ENCODE results near the gene ARHGAP10.

Gene ARHGAP10, protein sequence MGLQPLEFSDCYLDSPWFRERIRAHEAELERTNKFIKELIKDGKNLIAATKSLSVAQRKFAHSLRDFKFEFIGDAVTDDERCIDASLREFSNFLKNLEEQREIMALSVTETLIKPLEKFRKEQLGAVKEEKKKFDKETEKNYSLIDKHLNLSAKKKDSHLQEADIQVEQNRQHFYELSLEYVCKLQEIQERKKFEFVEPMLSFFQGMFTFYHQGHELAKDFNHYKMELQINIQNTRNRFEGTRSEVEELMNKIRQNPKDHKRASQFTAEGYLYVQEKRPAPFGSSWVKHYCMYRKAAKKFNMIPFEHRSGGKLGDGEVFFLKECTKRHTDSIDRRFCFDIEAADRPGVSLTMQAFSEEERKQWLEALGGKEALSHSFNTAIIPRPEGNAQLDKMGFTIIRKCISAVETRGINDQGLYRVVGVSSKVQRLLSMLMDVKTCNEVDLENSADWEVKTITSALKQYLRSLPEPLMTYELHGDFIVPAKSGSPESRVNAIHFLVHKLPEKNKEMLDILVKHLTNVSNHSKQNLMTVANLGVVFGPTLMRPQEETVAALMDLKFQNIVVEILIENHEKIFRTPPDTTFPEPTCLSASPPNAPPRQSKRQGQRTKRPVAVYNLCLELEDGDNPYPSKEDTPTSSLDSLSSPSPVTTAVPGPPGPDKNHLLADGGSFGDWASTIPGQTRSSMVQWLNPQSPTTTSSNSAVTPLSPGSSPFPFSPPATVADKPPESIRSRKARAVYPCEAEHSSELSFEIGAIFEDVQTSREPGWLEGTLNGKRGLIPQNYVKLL

DNA sequence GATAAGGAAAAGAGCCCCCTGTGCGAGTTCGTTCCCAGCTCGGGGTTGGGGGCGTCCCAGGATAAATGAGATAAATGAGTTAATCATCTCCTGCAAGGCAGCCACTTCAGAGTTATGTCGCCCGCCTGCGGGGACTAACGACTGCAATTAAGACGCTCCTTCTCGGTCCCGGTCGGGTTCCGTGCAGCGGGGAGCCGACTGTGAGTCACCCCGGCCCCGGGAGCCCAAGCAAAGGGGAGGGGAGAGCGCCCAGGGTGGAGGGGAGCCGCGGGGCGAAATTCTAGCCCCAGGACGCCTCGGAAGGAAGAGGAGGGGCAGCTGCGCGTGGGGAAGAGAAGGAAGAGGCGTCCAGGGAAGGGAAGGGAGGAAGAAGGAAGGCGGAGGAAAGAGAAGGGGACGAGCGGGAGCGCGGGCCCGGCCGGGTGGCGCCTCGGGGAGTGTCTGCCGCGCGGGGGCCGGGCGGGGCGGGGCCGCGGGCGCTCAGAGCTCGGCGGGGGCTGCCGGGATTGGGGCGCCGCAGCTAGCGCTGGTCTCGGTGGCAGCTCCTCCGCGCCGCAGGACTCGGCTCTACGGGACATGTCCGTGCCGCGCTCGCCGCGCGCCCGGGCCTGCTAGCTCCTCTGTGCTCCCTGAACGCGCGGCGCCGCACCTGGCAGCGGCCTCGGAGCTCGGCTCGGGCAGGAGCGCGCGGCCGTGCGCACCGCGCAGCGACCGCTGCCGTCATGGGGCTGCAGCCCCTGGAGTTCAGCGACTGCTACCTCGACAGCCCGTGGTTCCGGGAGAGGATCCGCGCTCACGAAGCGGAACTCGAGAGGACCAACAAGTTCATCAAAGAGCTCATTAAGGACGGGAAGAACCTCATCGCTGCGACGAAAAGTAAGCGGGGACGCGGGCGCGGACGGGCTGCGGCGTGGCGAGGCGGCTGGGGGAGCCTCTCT is at the start of gene ARHGAP10:
TSS of gene ARHGAP10 (plus strand) at position 509 of the 938 bp plus-strand sequence. CDS start at position 723, 214 bp downstream.
- peak; percentile 67 for DNase-seq

DNA sequence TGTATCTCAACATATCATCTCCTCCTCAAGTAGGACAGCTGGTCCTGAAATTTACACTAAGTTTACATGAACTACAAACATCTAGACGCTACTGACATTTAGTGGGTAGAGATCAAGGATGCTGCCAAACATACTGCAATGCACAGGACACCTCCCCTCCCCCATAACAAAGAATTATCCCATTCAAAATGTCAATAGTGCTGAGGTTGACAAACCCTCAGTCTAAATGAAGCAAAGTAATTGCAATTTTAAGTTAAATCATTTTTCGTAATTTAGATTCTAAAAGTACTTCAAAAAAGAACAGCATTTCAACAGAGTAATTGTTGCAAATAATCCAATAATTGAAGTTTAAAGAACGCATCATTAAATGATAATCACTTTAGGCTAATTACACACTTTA is 49.1 kb upstream of the ARHGAP10 start:
- no peak for DNase-seq

DNA sequence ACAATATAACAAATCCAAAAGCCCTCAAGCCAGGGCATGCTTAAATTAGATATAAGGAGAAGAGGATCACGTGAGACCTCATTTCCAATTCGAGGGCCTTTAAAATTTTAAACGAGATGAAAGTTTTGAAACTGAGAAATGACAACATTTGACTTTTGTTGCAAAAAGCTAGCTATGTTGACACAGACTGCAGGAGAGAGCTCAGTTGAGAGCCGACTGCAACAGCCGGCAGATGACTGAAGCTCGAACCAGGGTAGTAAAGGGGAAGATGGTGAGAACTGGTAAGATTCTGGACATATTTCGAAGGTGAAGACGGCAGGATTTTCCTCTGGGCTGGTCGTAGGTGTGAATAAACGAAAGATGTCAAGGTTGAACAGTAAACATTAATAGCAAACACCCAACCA is 48.7 kb upstream of the ARHGAP10 start:
- peak; percentile 10 for DNase-seq

DNA sequence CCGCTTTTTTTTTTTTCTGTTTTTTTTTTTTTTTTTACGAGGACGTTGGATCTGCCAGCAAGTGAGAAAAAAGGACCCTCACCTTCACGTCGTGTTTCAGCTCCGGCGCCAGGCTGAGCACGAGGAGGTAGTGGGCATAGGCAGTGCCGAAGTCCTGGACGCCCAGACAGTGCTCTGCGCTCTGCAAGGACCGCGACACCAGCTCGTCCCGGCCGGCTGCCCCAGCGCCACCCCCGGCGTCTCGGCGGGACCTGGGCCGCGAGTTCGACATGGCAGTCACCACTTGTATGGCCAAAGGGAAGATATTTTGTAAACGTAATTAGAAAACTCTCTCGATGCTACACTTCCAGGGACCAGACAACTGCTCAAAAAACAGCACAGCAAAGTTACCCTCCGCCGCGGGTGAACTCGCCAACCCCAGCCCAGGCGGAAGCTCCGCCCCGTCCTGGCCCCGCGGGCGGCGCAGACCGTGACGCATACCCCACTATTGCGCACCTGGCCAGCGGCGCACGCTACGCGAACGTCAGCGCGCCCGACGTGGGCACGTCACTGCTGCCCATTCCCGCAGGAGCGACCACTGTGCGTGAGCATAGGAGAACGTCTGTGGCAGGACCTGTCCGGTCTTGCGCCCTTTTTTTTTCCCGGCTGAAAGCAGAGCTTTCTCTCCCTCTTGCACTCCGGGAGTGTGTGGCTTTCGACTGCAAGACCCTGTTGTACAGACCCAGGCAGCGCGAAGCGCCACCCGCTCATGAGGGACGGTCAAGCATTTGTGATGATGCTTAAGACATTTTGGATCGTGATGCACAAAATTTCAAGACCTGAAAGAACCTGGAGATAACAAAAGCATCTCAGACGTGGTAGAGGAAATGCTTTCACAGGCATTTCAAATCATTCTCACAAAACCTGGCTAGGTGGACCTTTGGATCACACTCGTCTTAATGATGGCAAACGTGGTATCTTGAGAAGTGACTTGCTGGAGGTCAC is 47.9 kb upstream of the ARHGAP10 start, which contains the start of gene PRMT9:
TSS of gene PRMT9 (minus strand) at position 447 of the 984 bp plus-strand sequence. CDS start at position 271, 176 bp downstream.
- peak; percentile 81 for DNase-seq

DNA sequence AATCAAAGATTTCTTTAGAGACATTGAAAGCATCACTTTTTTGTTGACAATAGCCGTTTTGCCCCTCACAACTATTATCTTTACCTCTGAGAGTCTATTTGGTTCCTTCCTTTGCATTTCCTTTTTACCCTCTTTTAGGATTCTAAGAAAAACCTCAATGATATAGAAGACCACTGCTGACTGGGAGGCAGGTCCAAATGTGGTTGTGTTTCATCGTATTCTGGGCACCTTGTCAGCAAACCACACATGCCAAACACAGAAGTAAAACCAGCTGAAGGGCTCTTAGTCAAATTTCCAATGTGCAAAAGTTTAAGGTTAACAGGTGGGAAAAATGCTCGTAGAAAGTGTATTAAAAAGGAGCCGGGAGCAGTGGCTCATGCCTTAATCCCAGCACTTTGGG is 42.8 kb upstream of the ARHGAP10 start:
- peak; percentile 8 for DNase-seq

DNA sequence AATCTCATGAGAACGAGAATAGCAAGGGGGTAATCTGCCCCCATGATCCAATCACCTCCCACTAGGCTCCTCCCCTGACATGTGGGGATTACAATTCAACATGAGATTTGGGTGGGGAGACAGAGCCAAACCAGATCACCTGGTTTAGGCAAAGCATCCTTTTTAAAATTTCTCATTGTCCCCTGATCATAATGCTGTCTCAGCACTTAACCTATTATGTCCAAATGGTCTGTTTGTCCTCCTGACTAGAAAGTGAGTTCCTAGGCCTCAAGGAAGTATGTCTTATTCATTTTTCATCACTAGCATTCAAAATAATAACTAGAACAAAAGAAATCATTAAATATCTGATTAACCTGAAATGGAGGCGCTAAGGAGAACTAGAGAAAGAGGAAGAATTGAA is 40.1 kb upstream of the ARHGAP10 start:
- DNase-seq, result no peak

DNA sequence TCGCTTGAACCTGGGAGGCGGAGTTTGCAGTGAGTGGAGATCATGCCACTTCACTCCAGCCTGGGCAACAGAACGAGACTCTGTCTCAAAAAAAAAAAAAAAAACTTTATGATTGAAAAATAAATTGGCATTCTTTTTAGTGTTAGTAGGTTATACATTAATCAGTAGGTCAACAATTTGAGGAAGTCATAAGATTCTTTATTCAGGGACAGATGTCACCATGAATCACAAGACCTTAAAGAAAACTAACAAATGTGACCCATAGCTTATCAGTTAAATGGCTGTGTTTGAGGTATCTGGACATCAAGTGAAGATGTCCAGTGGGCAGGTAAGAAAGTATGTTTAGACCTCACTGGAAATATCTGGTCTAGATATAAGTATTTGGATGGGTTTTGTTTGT is 38.7 kb upstream of the ARHGAP10 start:
- no peak for DNase-seq

DNA sequence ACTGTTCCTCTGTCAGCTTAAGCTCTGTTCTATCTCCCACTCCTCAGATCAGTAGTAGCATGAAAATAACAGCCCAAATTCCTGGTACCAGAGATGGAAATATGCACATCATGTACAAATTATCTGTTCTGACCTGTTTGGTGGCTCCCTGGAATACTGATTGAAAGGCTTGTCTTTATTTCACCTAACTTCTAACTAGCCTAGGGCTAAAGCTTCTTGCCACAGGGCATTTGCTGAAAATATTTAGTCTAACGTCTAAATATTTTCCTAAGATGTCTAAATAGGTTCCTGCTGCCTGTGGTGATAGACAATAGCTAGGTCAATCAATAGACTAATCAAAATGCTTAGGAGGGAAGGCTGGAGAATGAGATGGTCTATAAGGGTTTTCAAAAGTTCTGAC is 35.0 kb upstream of the ARHGAP10 start:
- DNase-seq, result no peak

DNA sequence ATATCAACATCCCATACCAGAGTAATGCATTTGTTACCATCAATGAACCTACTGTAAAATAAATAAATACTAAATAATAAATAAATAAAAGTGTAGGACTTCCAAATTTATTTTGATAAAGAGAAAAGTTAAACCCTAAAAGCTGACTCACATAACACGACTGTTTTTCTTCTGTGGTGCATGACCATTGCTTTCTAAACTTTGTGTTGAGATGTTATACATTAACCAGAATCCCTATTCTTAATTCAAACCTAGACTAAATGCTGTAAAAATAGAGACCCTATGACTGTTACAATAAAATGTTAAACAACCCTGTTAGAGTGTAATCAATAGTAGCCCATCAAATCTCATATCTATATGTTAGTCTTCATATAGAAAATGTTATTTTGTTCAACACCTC is 27.0 kb upstream of the ARHGAP10 start:
- no peak for DNase-seq

DNA sequence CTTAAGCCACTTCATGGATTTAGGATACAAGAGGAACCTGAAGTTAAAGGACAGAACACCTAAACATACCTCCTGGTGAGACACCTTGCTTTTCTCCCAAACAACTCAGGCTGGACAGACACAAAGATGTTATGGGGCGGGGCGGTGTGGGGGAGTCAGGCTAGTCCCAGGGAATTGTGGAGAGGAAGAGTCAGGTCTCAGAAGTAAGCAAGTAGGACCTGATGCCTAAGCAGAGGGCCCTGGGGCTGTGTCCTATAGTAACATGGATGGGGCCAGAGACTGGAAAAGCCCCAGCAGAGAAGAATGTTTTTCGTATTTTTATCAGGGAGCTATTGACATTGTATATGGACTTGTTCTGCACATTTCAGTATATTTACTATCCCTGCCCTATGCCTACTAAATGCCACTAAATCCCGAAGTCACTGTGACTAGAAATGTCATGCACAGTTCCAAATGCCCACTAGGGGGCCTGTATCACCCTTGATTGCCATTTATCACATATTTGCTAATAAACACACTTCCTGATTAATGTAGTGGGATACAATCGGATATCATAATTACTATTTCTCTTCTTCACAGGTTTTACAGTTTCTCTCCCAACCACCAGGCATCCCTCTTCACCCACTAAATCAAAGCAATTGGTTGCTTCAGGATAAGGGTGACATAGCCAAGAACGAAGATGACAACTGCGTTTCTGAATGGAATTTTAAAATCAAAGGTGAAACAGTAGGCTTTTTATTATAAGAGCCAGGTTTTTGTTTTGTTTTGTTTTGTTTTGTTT is 23.8 kb upstream of the ARHGAP10 start:
- peak; percentile 68 for DNase-seq

DNA sequence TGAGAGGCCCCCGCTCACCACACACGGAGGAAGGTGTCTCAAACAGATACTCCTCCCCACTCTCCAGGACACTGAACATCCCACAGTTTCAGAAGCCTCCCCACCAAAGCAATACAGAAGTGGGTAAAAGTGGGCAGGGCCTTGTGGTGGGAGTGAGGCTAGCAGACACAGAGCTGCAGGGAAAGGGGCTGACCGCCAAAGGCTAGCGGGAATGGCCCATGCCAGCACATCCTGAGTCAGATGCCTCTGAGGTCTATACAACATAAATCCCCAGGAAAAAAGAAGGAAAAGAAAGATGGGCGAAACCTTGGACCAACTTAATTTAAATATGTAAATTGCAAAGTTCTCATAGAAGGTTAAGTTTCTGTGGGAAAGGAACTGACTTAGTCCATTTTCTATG is 21.9 kb upstream of the ARHGAP10 start:
- no peak for DNase-seq

DNA sequence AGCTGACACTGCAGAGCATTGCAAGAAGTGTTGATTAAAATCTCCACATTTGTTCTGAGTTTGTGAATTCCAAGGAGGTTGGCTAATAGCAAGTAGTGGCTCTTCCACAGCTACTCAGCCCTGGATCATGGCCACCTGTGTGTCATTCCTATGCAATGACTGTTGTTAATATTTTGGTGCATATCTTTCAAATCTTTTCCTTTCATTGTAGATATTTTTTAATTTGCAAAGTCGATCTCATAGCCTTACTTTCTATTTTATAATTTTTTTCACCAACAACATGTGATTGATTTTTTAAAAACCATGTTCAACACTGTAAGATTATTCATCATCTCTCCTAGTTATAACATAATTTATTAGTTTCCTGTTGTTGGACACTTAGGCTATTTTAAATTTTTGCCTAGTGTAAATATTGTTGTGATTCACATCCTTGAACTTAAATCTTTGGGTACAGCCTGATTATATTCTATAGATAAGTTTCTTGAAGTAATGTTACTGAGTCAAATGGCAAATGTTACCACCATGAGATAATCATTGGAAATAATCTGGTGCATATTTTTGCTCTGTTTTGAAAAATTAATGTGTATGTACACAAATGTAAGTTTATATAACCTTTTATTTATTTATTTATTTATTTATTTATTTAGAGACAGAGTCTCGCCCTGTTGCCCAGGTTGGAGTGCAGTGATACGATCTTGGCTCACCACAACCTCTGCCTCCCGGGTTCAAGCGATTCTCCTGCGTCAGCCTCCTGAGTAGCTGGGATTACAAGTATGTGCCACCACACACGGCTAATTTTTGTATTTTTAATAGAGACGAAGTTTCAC is 17.1 kb upstream of the ARHGAP10 start:
- no peak for DNase-seq

DNA sequence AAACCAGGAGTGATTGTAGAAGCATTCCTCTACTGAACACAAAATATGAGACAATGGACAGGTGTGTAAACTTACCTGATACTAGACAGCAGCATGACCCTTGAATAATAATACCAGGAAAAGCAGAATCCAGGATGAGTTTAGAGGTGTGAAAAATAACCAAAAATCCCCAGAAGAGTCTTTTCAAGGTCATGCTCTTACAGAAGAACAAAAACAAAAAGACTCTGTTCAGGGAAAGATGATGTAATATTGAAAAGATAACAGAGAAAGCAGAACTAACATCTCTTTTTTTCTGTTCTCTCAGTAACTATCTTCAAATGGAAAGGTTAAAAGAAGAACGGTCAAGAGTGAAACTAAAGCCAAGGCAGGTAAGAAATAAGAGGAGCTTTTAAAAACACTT is 14.0 kb upstream of the ARHGAP10 start:
- DNase-seq, result no peak

DNA sequence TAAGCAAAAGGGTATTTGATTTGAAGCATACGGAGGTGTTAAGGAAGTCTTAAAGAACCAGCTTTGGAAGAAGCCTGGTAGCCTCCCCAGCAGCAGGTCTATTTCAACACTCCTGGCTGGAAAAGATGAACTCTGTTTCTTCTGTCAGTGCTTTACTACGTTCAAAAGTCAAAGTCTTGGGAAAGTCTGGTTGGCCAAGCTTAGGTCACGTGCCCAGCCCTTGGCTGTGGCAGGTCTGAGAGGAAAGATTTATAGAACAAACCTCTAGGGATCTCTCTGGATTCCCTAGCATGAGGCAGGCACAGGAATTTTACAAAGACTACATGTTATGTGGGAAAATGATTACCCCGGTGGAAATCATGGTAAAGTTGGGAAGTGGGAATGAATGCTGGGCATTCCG is 8.6 kb upstream of the ARHGAP10 start:
- DNase-seq, result no peak

DNA sequence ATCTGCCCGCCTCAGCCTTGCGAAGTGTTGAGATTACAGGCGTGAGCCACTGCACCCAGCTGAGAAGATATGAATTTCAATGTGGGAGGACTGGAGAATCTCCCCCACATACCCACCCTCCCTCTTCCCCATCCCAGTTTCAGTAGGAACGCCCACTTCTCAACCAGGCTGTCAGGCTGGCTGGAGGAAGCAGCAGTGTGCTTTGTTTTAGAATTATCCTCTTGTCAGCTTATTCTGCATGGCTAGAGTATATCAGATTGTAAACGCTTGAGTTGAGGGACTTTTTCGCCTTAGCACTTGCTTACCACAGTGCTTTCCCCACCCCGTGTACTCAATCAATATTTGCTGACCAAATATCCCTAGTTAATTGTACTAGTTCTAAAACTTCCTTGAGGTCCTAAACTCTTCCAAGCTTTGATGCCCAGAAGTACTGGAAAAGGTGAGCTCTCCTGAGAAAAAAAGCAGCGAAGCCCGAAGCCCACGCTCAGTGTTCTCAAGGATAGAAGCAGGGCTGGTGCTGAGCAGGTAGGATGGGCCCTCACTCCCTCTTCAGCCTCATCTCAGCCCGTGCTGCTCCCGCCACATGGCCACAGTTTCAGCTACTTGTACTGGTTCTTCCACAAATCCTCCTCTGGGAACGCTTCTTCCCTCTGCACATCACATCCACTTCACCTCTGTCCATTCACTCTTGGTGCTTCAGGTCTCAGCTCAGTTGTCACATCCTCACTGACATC is 7.3 kb upstream of the ARHGAP10 start:
- no peak for DNase-seq

DNA sequence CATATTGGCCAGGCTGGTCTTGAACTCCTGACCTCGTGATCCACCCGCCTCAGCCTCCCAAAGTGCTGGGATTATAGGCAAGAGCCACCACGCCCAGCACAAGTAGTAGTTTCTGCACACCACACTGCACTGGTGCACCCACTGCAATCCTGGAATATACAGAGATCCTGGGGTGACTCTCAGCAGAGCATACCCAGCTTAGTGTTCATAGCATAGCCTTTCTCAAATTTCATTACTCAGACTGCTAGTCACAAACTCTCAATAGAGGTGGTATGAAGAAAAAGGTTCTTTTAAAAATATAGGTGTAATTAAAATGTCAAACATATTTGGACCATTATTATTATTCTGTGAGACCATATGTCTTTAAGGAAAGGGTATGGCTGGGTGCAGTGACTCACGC is 6.2 kb upstream of the ARHGAP10 start:
- no peak for DNase-seq

DNA sequence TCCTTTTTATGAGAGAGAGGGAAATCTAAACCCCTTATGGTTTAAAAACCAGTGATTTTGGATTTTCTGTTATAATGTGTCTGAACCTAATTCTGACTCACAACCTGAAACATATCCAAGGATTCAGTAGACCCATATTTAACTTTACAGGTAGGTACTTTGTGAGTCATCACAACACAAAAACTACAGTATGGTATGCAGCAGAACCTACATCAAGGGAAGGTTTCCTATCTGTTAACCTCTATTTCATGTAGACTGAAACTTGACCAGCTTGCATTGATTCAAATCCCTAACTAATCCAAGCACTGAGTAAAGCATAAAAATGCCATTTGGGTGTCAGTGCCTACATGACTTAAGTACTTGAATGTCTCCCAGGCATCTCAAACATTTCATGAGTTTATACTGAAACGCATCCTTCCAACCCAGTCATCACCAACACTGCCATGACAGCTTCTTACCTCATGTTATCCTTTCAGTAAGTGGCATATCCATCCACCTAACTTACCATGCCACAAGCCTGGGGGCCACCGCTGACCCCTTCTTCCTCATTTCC is 4.3 kb upstream of the ARHGAP10 start:
- no peak for DNase-seq

DNA sequence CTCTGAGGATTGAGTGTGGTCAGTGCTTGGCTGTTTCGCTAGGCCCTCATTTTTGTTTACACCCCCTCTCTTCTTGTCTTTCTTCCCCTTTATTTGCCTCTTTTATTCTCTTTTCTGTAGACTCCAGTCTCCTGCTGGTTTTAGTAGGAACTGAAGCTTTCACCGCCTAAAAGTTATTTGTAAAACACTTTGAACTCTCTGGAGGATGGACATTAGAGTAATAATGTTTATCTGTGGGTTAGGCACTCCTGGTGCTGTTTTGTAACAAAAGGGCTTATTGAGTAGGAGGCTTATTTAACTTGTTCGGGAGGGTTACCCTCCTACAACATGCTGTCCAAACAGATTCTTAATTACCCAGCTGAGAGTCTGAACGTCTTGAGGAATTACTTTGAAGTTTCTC is 1.6 kb upstream of the ARHGAP10 start:
- no peak for DNase-seq

Measured in CD4-positive, alpha-beta T cell treated with Interleukin-4 for 4 hours (primary cell).